Upper lobe of left lung (tissue), 6 donors: ENCODE data around the gene DMC1. TPM values are rescaled to one million over a fixed set of nuclear protein-coding genes. Genes with fewer than 3 reads are reported as not detected.

Experiments
- ATAC-seq, 2 donors: fragments of 200-7000 bp; cut with Tn5 transposase; one replicate each; pipeline ENCODE4 v1.9.1; 2022; ENCODE audit warnings: mild to moderate bottlenecking in 2 of 2, moderate library complexity in 2 of 2; ENCODE audit not compliant: low FRiP score in 2 of 2
- DNase-seq, 2 donors: peaks; one replicate each; pipeline ENCODE4 v3.0.0-alpha.2; 2019 to 2020
- H3K27ac ChIP-seq, 4 donors: fragments of 200-600 bp; sonication (generic); one replicate each; pipeline ENCODE4 v1.5.1; 2016 to 2019
- H3K27me3 ChIP-seq, 4 donors: fragments of 200-600 bp; sonication (generic); one replicate each; pipeline ENCODE4 v1.5.1; 2017 to 2019
- H3K36me3 ChIP-seq, 4 donors: fragments of 200-600 bp; sonication (generic); one replicate each; pipeline ENCODE4 v1.5.1; 2016 to 2019
- H3K4me1 ChIP-seq, 4 donors: fragments of 200-600 bp; sonication (generic); one replicate each; pipeline ENCODE4 v1.5.1; 2018 to 2019
- H3K4me3 ChIP-seq, 4 donors: fragments of 200-600 bp; sonication (generic); one replicate each; pipeline ENCODE4 v1.5.1; 2017 to 2019; ENCODE audit warnings: mild to moderate bottlenecking in 2 of 4, moderate library complexity in 1 of 4
- H3K9me3 ChIP-seq, 4 donors: fragments of 200-600 bp; sonication (generic); one replicate each; pipeline ENCODE4 v1.5.1; 2018 to 2019
- EP300 ChIP-seq, 4 donors: sonication (generic); formaldehyde crosslinking; IDR thresholded peaks; one replicate each; pipeline ENCODE4 v1.5.1; 2017; ENCODE audit warnings: antibody characterized with exemption in 4 of 4, control low read depth in 2 of 4
- POLR2A ChIP-seq, 4 donors: fragments of 450-650 bp; IDR thresholded peaks; one replicate each; pipeline ENCODE4 v1.5.1; 2016 to 2017; ENCODE audit warnings: antibody characterized with exemption in 4 of 4, mild to moderate bottlenecking in 2 of 4
- POLR2AphosphoS5 ChIP-seq, 2 donors: sonication (generic); formaldehyde crosslinking; IDR thresholded peaks; one replicate each; pipeline ENCODE4 v1.5.1; 2017; ENCODE audit warnings: antibody characterized with exemption in 2 of 2
- WGBS, 2 donors: methylation state at CpG; one replicate each; pipeline ENCODE4 v1.1.5; 2017 to 2018; 5-methylcytosine and 5-hydroxymethylcytosine counted together
- total RNA-seq, 6 donors: library from RNA; depleted of rRNA in 4 of 6; stranded (reverse); fragments of >200 nt in 4 of 6; gene quantifications; one replicate each; pipeline versions ENCODE4 v1.1.0 to v1.2.1, GENCODE V29; 2016 to 2021
- TF ChIP-seq, protein P1 (sequence below), 6 experiments: fragments of 450-650 bp in 4 of 6; fragments of 200-600 bp in 2 of 6; sonication (generic) in 2 of 6; IDR thresholded peaks; one replicate each; pipeline ENCODE4 v1.5.1; 2016 to 2019; ENCODE audit warnings: antibody characterized with exemption in 6 of 6
- donor health status: DM: no; HTN: no; CAD: no; lungs with moderate emphysema.
- donor health status: DM: no; HTN: yes; CAD: no; lungs with severe emphysema.

DMC1 gene
- total RNA-seq, 6 donors from 2014 or later: 0.33 to 12.3 (median 1.2) TPM

DNA sequence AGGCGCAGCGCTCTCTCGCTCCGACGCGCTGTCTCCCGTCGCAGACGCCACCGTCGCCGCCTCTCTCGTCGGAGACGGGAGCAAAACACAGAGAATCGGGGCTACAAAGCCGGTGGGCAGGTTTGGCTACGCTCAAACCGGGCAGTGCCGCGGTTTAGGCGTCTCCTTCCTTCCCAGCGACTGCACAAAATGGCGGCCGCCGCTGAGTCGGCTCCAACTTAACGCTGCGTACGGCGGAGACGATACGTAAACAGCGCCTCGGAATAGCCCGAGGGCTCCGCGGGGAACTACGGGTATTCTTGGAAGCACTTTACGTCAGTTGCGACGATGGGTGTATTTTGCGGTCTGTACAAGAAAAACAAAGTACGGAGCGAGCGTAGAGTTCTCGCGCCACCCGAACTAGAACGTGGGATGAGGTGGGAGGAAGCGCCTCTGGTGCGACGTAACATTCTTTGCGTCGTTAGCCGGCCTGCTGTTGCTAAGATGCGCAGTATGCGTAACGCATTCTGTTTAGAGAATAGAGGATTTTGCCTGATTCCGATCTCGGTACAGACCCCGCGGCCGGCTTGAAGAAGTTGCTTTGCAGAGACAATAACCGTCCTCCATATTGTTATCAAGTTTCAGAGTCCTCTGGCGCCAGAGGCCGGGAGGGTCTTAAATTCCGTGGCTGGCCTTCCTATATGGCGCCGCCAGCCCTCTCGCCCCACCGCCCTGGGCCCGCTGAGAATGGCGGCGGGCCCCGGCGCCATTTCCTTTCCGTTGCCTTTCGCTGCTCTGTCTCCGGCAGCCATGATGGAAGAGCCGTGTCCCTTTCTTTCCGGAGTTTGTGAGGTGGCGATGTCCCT, 63.6 kb downstream of the DMC1 start, which contains the start of gene DDX17:
TSS of gene DDX17 (minus strand) at position 194 of the 845 bp plus-strand sequence.
- peak; percentile 94 to 95 for DNase-seq
- ATAC-seq: peak; percentile 95 to 98
- Histone ChIP-seq H3K27ac (peak within 1 kb of the TSS; percentile 99 to 100 (median 100)), H3K36me3 (peaks cover 0 to 25% (median 3%) of the 10 kb centered on the region in 4 donors), H3K4me3 (peak within 1 kb of the TSS; percentile 26 to 82 (median 60)), H3K4me1 (peaks cover 33 to 41% (median 38%) of the 10 kb centered on the region in 4 donors), H3K9me3 (no peaks in the 10 kb centered on the region), H3K27me3 (no peaks in the 10 kb centered on the region)
- peak; percentile 65 to 82 (median 80) for TF ChIP-seq POLR2A (IDR thresholded peaks at IDR 0.05)
- peak; percentile 93 to 94 for TF ChIP-seq POLR2AphosphoS5 (IDR thresholded peaks at IDR 0.05)
- TF ChIP-seq, protein P1, sequence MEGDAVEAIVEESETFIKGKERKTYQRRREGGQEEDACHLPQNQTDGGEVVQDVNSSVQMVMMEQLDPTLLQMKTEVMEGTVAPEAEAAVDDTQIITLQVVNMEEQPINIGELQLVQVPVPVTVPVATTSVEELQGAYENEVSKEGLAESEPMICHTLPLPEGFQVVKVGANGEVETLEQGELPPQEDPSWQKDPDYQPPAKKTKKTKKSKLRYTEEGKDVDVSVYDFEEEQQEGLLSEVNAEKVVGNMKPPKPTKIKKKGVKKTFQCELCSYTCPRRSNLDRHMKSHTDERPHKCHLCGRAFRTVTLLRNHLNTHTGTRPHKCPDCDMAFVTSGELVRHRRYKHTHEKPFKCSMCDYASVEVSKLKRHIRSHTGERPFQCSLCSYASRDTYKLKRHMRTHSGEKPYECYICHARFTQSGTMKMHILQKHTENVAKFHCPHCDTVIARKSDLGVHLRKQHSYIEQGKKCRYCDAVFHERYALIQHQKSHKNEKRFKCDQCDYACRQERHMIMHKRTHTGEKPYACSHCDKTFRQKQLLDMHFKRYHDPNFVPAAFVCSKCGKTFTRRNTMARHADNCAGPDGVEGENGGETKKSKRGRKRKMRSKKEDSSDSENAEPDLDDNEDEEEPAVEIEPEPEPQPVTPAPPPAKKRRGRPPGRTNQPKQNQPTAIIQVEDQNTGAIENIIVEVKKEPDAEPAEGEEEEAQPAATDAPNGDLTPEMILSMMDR (IDR thresholded peaks at IDR 0.05): peak in 4 of 6 experiments; percentile 8 to 64 (median 54)
- TF ChIP-seq EP300 (IDR thresholded peaks at IDR 0.05): peak in 1 of 4 donors; percentile 4
- 0 to 1% methylated on average over 45 to 62 of the region's 83 CpGs for WGBS, 2 donors

DNA sequence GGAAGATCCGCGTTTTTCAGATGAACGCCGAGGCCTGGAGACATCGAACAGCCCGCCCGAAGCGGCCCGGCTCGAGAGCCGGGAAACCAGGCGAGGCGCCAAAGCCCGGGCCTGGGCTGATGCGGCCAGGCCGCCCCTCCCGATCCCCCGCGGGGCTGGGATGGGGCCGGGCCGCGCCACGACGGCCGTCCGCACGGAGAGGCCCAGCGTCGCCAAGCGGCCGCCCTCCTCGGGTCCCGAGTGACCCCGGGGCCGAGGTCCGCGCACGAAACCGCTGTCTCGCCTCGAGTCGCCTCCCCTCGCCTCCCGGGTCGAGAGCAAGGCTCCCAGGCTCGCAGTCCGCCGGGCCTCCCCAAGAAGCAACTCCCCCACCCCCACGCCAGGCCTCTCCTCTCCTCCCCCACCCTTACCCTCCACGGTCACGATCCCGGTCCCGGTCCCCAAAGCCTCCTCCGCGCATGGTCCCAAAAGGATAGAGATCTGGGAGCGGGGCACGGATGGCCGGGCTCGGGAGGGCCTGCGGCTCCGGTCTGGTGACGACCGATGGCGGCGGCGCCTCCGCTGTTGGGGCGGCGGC, 64.4 kb downstream of the DMC1 start:
- H3K36me3 ChIP-seq: peaks cover 0 to 32% (median 4%) of the 10 kb centered on the region in 4 donors
- peak overlapping the region; percentile 26 to 82 (median 60) for H3K4me3 ChIP-seq
- DNase-seq (peak; percentile 72 to 94), ATAC-seq (peak; percentile 78 to 86)
- H3K27me3 ChIP-seq: no peaks in the 10 kb centered on the region
- H3K9me3 ChIP-seq: no peaks in the 10 kb centered on the region
- WGBS, 2 donors: 0 to 1% methylated on average over 30 to 35 of the region's 69 CpGs
- H3K4me1 ChIP-seq: peaks cover 38 to 46% (median 41%) of the 10 kb centered on the region in 4 donors
- TF ChIP-seq, protein P1 (IDR thresholded peaks at IDR 0.05): no peak
- TF ChIP-seq POLR2AphosphoS5 (IDR thresholded peaks at IDR 0.05) (peak; percentile 15 to 23), EP300 (IDR thresholded peaks at IDR 0.05) (no peak), POLR2A (IDR thresholded peaks at IDR 0.05) (peak in 3 of 4 donors; percentile 38 to 65 (median 57))
- H3K27ac ChIP-seq: peak overlapping the region; percentile 99 to 100 (median 100)

DNA sequence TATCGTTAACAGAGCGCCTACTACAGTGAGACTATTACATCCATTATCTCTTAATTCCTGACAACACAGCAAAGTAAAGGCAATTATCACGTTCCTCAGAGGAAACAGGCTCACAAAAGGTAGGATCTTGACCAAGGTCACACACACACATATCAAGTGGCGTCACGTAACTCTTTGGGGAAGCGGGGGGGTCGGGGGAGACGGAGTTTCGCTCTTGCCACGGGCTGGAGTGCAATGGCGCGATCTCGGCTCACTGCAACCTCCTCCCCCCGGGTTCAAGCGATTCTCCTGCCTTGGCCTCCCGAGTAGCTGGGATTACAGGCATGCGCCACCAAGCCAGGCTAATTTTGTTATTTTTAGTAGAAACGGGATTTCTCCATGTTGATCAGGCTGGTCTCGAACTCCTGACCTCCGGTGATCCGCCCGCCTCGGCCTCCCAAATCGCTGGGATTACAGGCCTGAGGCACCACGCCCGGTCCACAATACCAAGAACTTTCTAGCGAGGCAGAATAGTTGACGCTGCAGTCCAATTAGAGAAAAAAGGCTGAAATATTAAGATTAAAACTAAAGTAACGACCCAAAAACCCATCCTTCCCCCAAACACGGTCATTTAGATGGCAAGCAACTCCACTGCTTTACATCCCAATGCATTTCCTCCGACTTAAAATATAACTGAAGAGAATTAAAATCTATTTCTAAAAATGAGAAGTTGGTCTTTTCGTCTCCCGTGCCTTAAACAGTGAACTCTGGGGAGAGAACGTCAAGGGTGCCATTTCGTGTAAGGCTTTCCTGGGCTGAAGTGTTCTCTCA, 65.0 kb downstream of the DMC1 start:
- Histone ChIP-seq H3K4me1 (peaks cover 38 to 46% (median 42%) of the 10 kb centered on the region in 4 donors), H3K27ac (peak overlapping the region; percentile 99 to 100 (median 100)), H3K9me3 (no peaks in the 10 kb centered on the region), H3K27me3 (no peaks in the 10 kb centered on the region), H3K4me3 (peak overlapping the region; percentile 26 to 82 (median 60)), H3K36me3 (peaks cover 5 to 39% (median 9%) of the 10 kb centered on the region in 4 donors)
- 1% methylated on average over 31 to 35 of the region's 35 CpGs for WGBS, 2 donors
- no peak for ATAC-seq
- DNase-seq: peak; percentile 37 to 72
- no peak for TF ChIP-seq EP300 (IDR thresholded peaks at IDR 0.05)
- peak in 1 of 2 donors; percentile 47 for TF ChIP-seq POLR2AphosphoS5 (IDR thresholded peaks at IDR 0.05)
- TF ChIP-seq POLR2A (IDR thresholded peaks at IDR 0.05): peak in 1 of 4 donors; percentile 28

DNA sequence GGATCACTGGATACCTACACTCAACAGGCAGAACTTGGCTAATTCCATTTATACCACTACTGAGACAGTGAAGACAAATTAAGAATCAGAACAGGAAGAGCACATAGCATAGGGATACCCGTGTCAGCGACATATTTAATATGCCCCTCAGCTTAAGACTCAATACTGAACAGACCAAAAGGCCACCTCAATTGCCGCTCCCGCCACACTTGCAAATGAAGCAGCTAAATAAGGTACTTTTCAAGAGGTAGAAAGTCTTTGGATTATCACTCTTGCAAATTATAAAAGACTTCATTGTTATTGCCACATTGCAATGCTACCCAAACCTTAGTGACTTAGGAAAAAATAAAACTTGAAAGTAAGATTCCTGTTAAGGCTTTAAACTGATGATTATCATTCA, 67.0 kb downstream of the DMC1 start:
- H3K4me3 ChIP-seq: peak overlapping the region; percentile 3 to 82 (median 42)
- H3K27ac ChIP-seq: peak overlapping the region in 2 of 4 donors; percentile 8 to 100
- WGBS, 2 donors: 27 to 31% methylated on average over 4 of the region's 4 CpGs
- DNase-seq (no peak), ATAC-seq (no peak)
- no peaks in the 10 kb centered on the region for H3K9me3 ChIP-seq
- H3K36me3 ChIP-seq: peaks cover 24 to 58% (median 28%) of the 10 kb centered on the region in 4 donors
- TF ChIP-seq, protein P1 (IDR thresholded peaks at IDR 0.05): no peak
- no peak for TF ChIP-seq POLR2AphosphoS5 (IDR thresholded peaks at IDR 0.05)
- H3K4me1 ChIP-seq: peaks cover 41 to 54% (median 45%) of the 10 kb centered on the region in 4 donors
- H3K27me3 ChIP-seq: no peaks in the 10 kb centered on the region
